COLO668 (cell line): ENCODE results near the gene FGF14.

Experiments
- DNase-seq: peaks from one replicate; lab custom pipeline; 2025; ENCODE audit not compliant: unreplicated experiment; lab: John Stamatoyannopoulos, UW

Gene FGF14

GRCh38 chr13:102311901-102312300 is 89.9 kb downstream of the FGF14 start:
- no peak for DNase-seq

DNA sequence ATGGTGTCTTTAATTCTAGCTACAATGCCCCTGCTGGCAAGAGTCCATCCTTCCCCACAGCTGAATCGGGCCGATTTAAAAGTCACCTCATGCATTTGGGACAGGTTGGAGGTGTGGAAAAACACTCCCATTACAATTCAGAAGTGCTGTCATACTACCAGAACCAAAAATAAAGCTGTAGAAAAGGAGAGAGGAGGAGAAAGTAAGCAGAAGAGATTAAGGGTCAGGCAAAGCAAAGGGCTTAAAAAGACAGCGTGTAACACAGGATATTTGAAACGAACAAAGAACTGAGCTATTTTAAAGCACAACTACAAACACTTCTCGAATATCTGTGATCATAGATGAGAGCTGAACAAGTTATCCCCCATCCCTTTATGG is 90.4 kb downstream of the FGF14 start:
- no peak for DNase-seq

GRCh38 chr13:102310691-102311418 is 91.0 kb downstream of the FGF14 start:
- no peak for DNase-seq

DNA sequence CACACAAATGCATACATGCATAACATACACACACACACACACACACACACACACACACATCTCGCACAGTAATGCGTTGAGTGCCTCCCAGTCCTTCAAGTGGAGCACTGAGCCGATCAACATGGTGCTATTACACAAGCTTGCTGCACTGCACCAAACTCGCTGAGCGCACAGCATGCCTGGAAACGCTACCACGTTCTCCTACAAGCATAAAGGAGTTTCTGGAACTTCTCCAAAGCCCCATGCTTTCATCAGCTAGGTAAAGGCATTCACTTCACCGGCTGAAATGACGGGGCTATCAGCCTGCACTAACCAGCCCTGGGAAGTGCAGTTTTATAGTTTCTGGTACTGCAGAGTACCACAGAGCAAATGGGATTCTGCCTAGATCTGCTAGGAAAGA is 92.7 kb downstream of the FGF14 start:
- DNase-seq, result no peak

DNA sequence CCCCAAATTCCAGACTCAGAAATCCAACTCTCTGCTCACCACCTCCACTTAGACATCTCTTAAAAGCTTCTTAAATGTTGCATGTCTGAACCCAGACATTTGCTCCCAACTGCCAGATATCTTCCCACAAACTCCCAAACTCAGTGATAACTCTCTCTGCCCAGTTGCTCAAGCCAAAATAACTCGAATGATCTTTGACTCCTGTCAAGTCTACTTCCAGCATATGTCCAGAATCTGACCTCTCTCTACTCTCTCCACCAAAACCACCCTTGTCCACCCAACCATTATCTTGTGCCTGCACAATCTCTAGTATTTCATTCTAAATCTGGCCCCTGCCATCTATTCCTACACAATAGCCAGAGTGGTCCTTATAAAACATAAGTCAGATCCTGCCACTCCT is 99.3 kb downstream of the FGF14 start:
- DNase-seq, result no peak

- no peak for DNase-seq
These were observed 101.5 kb downstream of the FGF14 start for GRCh38 chr13:102300379-102300778.

DNA sequence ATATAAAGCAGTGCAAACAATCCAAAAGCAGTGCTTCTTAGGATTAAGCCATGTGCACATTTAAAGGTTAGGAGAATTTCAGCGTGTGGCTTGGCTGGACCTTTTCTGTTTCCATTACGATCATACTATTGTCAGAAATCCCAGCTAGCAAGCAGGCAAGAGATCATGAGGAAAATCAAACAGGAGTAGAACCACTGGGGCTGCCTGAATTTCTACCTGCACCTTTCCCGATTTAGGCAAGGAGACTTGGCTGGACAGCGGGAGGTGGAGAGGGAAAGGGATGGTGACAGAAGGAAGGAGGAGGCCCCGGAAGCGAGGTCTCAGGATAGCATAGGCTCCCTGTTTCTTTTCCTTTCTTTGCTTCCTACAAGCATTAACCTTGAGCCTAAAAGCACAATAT is 102.5 kb downstream of the FGF14 start:
- DNase-seq, result no peak

GRCh38 chr13:102298051-102298450 is 103.8 kb downstream of the FGF14 start:
- DNase-seq, result no peak

GRCh38 chr13:102295316-102296048 is 106.4 kb downstream of the FGF14 start:
- DNase-seq, result no peak

DNA sequence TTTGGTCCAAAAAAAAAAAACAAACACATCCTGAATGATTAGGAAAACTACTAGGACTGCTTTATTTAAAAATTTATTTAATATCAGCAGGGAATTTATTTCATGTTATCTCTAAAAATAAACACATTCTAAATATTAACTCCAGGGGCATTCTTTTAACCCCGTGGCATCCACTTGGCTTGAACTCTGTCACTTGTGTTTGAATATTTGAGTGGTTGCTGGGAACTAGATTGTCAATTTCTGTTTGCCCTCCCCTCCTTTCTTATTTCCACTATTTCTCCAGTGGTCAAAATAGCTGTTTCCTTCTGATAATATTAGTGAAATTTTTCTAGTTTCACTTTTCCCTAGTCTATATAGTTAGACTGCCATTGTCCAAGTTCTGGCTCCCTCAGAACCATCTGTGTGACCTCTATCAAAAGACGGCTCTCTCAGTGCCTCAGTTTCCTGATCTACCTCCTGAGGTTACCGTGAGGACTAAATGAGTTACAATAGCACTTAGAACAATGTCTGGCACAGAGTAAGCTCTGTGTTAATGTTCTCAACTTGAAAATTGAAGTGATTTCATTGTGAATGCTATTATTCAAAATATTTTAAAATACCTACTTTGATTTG is 107.3 kb downstream of the FGF14 start:
- DNase-seq, result no peak

- DNase-seq, result no peak
These were observed 108.1 kb downstream of the FGF14 start for GRCh38 chr13:102293723-102294122.

- no peak for DNase-seq
These were observed 110.1 kb downstream of the FGF14 start for GRCh38 chr13:102291587-102292218.

GRCh38 chr13:102289606-102290005 is 112.2 kb downstream of the FGF14 start:
- no peak for DNase-seq

DNA sequence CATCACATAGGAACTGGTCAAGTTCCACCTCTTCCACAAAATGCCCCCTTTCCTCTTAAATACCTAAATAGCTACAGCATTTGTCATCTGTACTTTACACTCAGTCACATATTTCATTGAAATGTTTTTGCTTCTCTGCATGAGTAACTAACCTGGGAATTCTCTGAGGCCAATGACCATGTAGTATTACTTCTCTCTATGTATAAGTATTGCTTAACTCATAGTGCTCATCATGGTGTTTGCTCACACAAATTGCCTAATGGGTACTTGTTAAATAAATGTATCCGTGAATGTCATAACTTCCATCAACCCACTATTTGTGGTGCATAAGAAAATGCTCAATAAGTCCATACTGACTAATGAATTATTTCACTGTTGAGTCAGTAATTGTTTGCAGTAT is 115.5 kb downstream of the FGF14 start:
- no peak for DNase-seq

- no peak for DNase-seq
These were observed 121.5 kb downstream of the FGF14 start for GRCh38 chr13:102280366-102280765.

- DNase-seq, result no peak
These were observed 124.6 kb downstream of the FGF14 start for GRCh38 chr13:102277286-102277685.

DNA sequence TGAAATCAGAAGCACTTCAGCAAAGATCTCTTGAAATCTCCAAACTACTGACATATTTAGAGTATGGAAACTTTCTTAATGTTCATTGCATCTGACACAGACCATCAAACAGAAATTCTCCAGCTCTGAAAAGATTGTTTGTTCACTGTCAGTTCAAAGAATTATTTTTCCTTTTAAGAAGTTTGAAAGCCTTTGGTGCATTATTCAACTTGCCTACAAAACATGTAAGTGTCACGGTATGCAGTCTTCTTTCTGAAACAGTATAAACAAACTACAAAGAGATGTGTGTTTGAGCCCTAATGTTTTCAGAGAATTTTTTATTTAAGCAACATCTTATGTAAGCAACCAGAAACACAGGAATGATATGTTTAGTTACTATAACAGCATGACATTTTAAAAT is 125.4 kb downstream of the FGF14 start:
- DNase-seq, result no peak

- no peak for DNase-seq
These were observed 125.9 kb downstream of the FGF14 start for GRCh38 chr13:102275969-102276368.

- no peak for DNase-seq
These were observed 128.7 kb downstream of the FGF14 start for GRCh38 chr13:102273111-102273510.

DNA sequence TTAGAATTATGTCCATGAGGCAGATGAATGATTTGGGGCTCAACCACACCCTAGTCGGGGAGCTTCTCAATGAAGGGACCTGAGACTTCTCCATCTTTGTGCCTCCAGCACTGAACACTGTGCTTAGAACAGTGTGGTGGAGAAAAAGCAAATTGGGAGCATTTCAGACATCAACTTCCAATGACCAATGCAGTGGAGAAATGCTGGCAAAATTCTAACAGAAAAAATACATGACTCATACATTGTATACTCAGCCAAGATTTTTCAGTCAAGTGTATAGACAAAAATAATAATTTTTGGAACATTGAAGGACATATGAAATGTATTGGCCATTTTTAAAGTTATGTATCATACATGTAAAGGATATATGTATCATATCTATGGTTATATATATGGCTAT is 134.7 kb downstream of the FGF14 start:
- DNase-seq, result no peak

DNA sequence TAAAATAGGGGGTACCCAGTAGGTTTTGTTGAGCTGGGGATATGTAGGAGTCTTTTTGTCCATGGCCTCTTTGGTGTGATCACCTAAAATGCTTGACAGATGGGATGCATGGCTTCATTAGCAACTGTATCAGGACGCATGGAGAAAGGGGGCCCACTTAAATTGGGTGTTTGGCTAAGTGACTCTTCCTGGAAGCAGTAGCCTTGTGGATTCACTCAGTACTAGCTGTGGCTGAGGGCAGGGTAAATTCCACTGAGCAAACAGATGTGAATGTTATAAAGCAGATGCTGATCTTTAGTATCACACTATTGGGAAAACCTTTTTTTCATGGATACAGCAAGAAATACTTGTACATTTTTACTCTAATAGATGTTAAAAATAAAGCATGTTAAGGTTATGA is 140.0 kb downstream of the FGF14 start:
- DNase-seq, result no peak

- DNase-seq, result no peak
These were observed 140.5 kb downstream of the FGF14 start for GRCh38 chr13:102261316-102261715.
